HepG2 (cell line): ENCODE data around the gene CEBPA. TPM values are rescaled to one million over a fixed set of nuclear protein-coding genes. Genes with fewer than 3 reads are reported as not detected.

Source experiments
- ATRX ChIP-seq: sonication (generic); formaldehyde crosslinking; IDR thresholded peaks from 2 replicates; pipeline ENCODE4 v1.4.0; 2020; ENCODE audit warnings: missing genetic modification reagents, borderline replicate concordance
- BCL6 ChIP-seq: IDR thresholded peaks from 2 replicates; pipeline ENCODE4 v1.6.1; 2016; ENCODE audit warnings: missing genetic modification reagents, missing compliant biosample characterization
- CSRNP1 ChIP-seq: sonication (generic); formaldehyde crosslinking; IDR thresholded peaks from 2 replicates; pipeline ENCODE4 v1.8.1; 2023; ENCODE audit warnings: mild to moderate bottlenecking, missing genetic modification reagents
- E2F1 ChIP-seq: sonication (generic); formaldehyde crosslinking; IDR thresholded peaks from 2 replicates; pipeline ENCODE4 v1.5.0; 2020; ENCODE audit warnings: missing genetic modification reagents
- ESRRA ChIP-seq: sonication (generic); formaldehyde crosslinking; IDR thresholded peaks from 2 replicates; pipeline ENCODE4 v1.5.1; 2020; ENCODE audit warnings: mild to moderate bottlenecking, low read depth, missing genetic modification reagents
- HNRNPL ChIP-seq: fragments of 200-400 bp; formaldehyde crosslinking; IDR thresholded peaks from 2 replicates; pipeline ENCODE4 v1.6.1; 2017; ENCODE audit warnings: mild to moderate bottlenecking, low read depth, low read length
- IKZF5 ChIP-seq: IDR thresholded peaks from 2 replicates; pipeline ENCODE4 v1.6.1; 2018; ENCODE audit warnings: missing genetic modification reagents, mild to moderate bottlenecking, missing compliant biosample characterization
- NFAT5 ChIP-seq: sonication (generic); formaldehyde crosslinking; IDR thresholded peaks from 2 replicates; pipeline ENCODE4 v1.4.0; 2020; ENCODE audit warnings: missing genetic modification reagents
- POLR2AphosphoS2 ChIP-seq: IDR thresholded peaks from 2 replicates; pipeline ENCODE4 v1.6.1; 2011; ENCODE audit warnings: low read depth, low read length, improper control_type of control experiment
- PREB ChIP-seq: sonication (generic); formaldehyde crosslinking; IDR thresholded peaks from 2 replicates; pipeline ENCODE4 v1.4.0; 2020; ENCODE audit warnings: missing genetic modification reagents
- SRSF9 ChIP-seq: fragments of 200-400 bp; formaldehyde crosslinking; IDR thresholded peaks from 2 replicates; pipeline ENCODE4 v1.6.1; 2018; ENCODE audit warnings: borderline replicate concordance, mild to moderate bottlenecking, low read depth, low read length; ENCODE audit not compliant: insufficient read depth, poor library complexity, severe bottlenecking
- TBX2 ChIP-seq: sonication (generic); formaldehyde crosslinking; IDR thresholded peaks from 2 replicates; pipeline ENCODE4 v1.5.0; 2020; ENCODE audit warnings: missing genetic modification reagents, mild to moderate bottlenecking, borderline replicate concordance
- ZFP82 ChIP-seq: sonication (generic); formaldehyde crosslinking; IDR thresholded peaks from 2 replicates; pipeline ENCODE4 v1.5.1; 2020; ENCODE audit warnings: mild to moderate bottlenecking, missing genetic modification reagents, borderline replicate concordance
- ZNF280B ChIP-seq: sonication (generic); formaldehyde crosslinking; IDR thresholded peaks from 2 replicates; pipeline ENCODE4 v1.5.0; 2020; ENCODE audit warnings: missing genetic modification reagents, mild to moderate bottlenecking, borderline replicate concordance
- ZNF562 ChIP-seq: sonication (generic); formaldehyde crosslinking; IDR thresholded peaks from 2 replicates; pipeline ENCODE4 v1.8.0; 2022; ENCODE audit warnings: missing genetic modification reagents, borderline replicate concordance
- ZNF619 ChIP-seq: sonication (generic); formaldehyde crosslinking; IDR thresholded peaks from 2 replicates; pipeline ENCODE4 v1.4.0; 2020; ENCODE audit warnings: mild to moderate bottlenecking, missing genetic modification reagents
- polyA plus RNA-seq, 8 experiments: library from polyadenylated mRNA; depleted of rRNA in 3 of 8; stranded (reverse) in 7 of 8; unstranded in 1 of 8; fragments of >200 nt; fragmentation: Illumina TruSeq in 4 of 8; extraction: Trizol in 4 of 8; gene quantifications; 2 replicates each; pipeline versions ENCODE4 v1.2.1 to v1.2.3, GENCODE V29; 2011 to 2016; ENCODE audit warnings: low read depth in 4 of 8, missing spikeins in 1 of 8, mixed read lengths in 1 of 8; ENCODE audit not compliant: insufficient read depth in 1 of 8
- total RNA-seq, 5 experiments: library from RNA; depleted of rRNA; stranded (reverse); fragments of >200 nt; fragmentation: Illumina TruSeq; extraction: Trizol; gene quantifications; 2 replicates each; pipeline ENCODE4 v1.2.3, GENCODE V29; 2016; ENCODE audit warnings: low read depth in 1 of 5

Gene CEBPA
- total and polyA plus RNA-seq, 2 of the 13 experiments (the other 11 are each of a cell fraction or from before 2014, with no cell fraction given): 24.8 to 103 TPM

- TF ChIP-seq ATRX (CRISPR knock-in tag) (no peak), ZNF280B (CRISPR knock-in tag) (peak; percentile 67; the same call in 1 of the 2 replicates), NFAT5 (CRISPR knock-in tag) (peak; percentile 73; the same call in 1 of the 2 replicates), IKZF5 (peak; percentile 96), SRSF9 (no peak), BCL6 (CRISPR knock-in tag) (peak; percentile 95), E2F1 (0 out of 2 replicates have a peak, but pooled peaks have one; percentile 21), ZNF619 (CRISPR knock-in tag) (peak; percentile 82; the same call in 1 of the 2 replicates), ESRRA (CRISPR knock-in tag) (peak; percentile 90), ZFP82 (CRISPR knock-in tag) (0 out of 2 replicates have a peak, but pooled peaks have one; percentile 63), PREB (CRISPR knock-in tag) (no peak), HNRNPL (peak; percentile 100), POLR2AphosphoS2 (no peak), TBX2 (CRISPR knock-in tag) (peak; percentile 98), CSRNP1 (CRISPR knock-in tag) (peak; percentile 98), ZNF562 (no peak)
Observed at GRCh38 chr19:33275933-33276619, 26.3 kb downstream of the CEBPA start (continued).
